ENCODE data around the gene MYBPC3. TPM values are rescaled to one million over a fixed set of nuclear protein-coding genes. Genes with fewer than 3 reads are reported as not detected.
A peak's percentile ranks its signal among the peaks of the same experiment; 100 is the strongest.

MYBPC3 gene
- total RNA-seq, 2 donors from 2014 or later, result 797 to 1,210 TPM

- no peak overlapping the region for H3K4me3 ChIP-seq
- H3K36me3 ChIP-seq, result peaks cover 78% of the 10 kb centered on the region
- peaks cover 0 to 54% of the 10 kb centered on the region in 2 donors for H3K4me1 ChIP-seq
- no peak for DNase-seq (ENCODE audit: low spot score)
- no peaks in the 10 kb centered on the region for H3K27me3 ChIP-seq
- TF ChIP-seq CTCF (IDR thresholded peaks at IDR 0.05), result no peak
- peak overlapping the region; percentile 65 to 74 for H3K27ac ChIP-seq
- no peaks in the 10 kb centered on the region for H3K9me3 ChIP-seq
Measured at GRCh38 chr11:47328449-47329390, 23.8 kb downstream of the MYBPC3 start.

GRCh38 chr11:47327949-47328348, 24.6 kb downstream of the MYBPC3 start:
- Histone ChIP-seq H3K4me3 (no peak overlapping the region), H3K27me3 (no peaks in the 10 kb centered on the region), H3K4me1 (peaks cover 0 to 53% of the 10 kb centered on the region in 2 donors), H3K36me3 (peaks cover 71% of the 10 kb centered on the region), H3K9me3 (no peaks in the 10 kb centered on the region), H3K27ac (peak overlapping the region; percentile 65 to 74)
- no peak for TF ChIP-seq CTCF (IDR thresholded peaks at IDR 0.05)
- no peak for DNase-seq (ENCODE audit: low spot score)

DNA sequence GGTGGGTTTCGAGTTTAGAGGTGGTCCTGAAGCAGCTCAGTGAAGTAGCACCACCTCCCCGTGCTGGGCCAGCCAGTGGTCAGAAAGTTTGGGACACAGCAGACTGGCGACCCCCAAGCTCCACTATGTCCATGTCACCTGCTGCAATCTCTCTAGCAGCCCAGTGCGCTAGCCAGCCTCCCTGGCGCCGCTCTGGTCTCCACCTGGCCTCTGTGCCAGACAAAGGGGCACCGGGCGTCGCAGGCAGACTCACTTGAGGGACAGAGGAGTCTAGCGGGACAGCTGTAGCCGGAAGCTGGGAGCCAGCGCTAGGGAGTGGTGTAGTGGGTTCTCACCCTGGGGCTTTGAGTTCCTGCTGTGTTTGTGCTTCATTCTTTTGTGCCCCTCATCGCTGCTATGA, 25.5 kb downstream of the MYBPC3 start:
- Histone ChIP-seq H3K27me3 (no peaks in the 10 kb centered on the region), H3K27ac (peak overlapping the region; percentile 48 to 65), H3K4me1 (peaks cover 0 to 44% of the 10 kb centered on the region in 2 donors), H3K4me3 (no peak overlapping the region), H3K36me3 (peaks cover 67% of the 10 kb centered on the region), H3K9me3 (no peaks in the 10 kb centered on the region)
- DNase-seq (ENCODE audit: low spot score), result no peak
- no peak for TF ChIP-seq CTCF (IDR thresholded peaks at IDR 0.05)

DNA sequence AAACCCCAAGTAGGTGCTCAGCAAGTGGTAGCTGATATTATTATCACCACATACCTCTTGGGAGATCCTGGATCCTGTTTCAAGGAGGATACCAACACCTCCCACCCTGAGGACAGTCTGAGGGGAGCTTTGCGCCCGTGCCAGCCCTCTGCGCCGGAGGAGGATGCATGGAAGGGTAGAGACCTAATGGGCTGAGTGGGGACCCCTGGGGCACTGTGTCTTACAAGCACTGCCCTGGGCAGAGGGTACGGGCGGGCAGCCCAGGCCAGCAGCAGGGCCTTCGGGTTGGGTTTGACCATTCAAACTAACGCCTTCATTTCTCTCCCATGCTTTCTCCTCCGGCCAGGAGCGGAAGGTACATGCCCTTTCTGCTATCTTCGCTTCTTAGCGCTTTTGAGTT, 26.3 kb downstream of the MYBPC3 start:
- Histone ChIP-seq H3K36me3 (peaks cover 64% of the 10 kb centered on the region), H3K27me3 (no peaks in the 10 kb centered on the region), H3K4me3 (no peak overlapping the region), H3K27ac (peak overlapping the region; percentile 20 to 48), H3K4me1 (peaks cover 0 to 36% of the 10 kb centered on the region in 2 donors), H3K9me3 (no peaks in the 10 kb centered on the region)
- no peak for TF ChIP-seq CTCF (IDR thresholded peaks at IDR 0.05)
- DNase-seq (ENCODE audit: low spot score), result no peak

DNA sequence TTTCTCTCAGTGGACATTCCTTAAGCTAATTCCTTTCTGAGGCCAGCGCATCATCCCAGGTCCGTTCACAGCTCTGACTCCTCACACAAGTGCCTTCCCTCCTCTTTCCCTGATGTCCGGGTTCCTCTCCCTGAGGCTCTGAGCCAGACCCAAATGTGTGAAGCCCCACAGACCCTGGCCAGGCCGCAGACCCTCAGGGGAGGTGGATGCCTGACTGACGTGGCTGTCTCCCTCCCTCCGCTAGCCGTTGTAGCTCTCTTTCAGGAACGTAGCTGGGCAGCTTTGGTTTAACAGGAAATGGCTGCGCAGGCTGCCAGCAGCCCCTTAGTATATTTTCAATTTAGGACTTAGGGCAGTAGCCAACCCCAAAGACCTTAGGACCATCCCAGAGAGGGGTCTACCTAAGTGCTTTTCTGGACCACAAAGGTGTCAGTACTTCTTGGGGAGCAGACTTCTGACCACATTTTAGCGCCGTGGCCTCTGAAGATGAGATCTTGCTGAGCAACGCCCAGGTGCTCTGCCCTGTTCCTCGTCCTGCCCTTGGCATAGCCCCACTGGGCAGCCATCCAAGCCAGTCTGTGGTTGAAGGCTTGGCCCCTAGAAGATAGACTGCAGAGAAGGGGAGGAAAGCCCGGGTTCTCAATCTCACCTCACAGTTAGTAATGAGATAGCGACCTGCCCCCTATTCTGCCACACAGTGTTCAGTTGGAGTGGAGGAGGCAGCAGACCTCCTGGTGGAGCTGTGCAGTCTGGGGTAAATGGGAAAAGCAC, 27.0 kb downstream of the MYBPC3 start:
- no peak for TF ChIP-seq CTCF (IDR thresholded peaks at IDR 0.05)
- H3K27ac ChIP-seq, result peak overlapping the region; percentile 20 to 48
- no peak for DNase-seq (ENCODE audit: low spot score)
- H3K36me3 ChIP-seq, result peaks cover 57% of the 10 kb centered on the region
- H3K4me3 ChIP-seq, result no peak overlapping the region
- no peaks in the 10 kb centered on the region for H3K27me3 ChIP-seq
- peaks cover 0 to 28% of the 10 kb centered on the region in 2 donors for H3K4me1 ChIP-seq
- no peaks in the 10 kb centered on the region for H3K9me3 ChIP-seq

Data from right atrium auricular region (tissue), 2 donors.